Measurements from ENCODE around the gene ARMCX4.

ARMCX4 gene

DNA sequence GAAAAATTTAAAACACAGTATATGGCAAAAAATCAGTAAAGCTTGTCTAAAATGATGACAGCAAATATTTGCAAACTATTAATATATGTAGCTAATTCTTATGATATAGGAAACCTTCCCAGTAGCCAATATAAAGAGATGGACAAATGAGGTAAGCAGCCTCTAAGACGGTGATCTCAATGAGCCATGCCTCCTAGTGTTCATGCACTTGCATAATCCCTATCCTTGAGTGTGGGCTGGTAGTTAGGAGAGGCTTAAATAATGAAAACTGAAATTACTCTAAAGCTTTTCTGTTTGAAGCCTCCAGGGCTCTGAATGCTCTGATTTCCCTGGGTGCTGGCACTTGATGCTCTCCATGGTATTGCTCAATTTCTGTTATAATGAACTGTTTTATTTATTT is 24.6 kb upstream of the ARMCX4 start:
- no peak for DNase-seq (ENCODE audit: low read depth, low spot score)
- H3K4me3 ChIP-seq (ENCODE audit: low read depth, low read length), result no peak overlapping the region
- TF ChIP-seq, protein P1, sequence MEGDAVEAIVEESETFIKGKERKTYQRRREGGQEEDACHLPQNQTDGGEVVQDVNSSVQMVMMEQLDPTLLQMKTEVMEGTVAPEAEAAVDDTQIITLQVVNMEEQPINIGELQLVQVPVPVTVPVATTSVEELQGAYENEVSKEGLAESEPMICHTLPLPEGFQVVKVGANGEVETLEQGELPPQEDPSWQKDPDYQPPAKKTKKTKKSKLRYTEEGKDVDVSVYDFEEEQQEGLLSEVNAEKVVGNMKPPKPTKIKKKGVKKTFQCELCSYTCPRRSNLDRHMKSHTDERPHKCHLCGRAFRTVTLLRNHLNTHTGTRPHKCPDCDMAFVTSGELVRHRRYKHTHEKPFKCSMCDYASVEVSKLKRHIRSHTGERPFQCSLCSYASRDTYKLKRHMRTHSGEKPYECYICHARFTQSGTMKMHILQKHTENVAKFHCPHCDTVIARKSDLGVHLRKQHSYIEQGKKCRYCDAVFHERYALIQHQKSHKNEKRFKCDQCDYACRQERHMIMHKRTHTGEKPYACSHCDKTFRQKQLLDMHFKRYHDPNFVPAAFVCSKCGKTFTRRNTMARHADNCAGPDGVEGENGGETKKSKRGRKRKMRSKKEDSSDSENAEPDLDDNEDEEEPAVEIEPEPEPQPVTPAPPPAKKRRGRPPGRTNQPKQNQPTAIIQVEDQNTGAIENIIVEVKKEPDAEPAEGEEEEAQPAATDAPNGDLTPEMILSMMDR (IDR thresholded peaks at IDR 0.05; ENCODE audit: low read depth, low read length), result no peak
- in situ Hi-C loops (cut with HindIII; ENCODE audit: low sequenced_read_pairs), result no loop called here

DNA sequence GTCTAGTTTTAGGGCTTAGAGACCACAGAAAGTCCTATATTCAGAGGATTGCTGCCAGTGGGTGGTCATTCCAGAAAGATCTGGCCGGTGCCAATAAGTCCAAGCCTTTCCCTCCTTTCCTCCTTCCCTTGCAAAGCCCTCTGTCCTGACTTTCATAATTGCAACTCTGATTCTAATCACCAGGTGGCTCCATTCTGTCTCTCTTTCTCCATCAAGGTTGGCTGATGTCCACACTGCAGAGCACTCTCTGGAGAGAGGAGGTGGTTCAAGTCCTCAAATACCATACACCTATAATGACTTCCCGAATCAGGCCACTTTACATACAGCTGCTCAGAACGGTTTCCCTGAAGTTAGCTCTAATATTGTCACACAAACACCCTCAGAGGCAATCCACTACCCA is 22.4 kb upstream of the ARMCX4 start:
- peak; percentile 22 for DNase-seq (ENCODE audit: low read depth, low spot score)
- in situ Hi-C loops (cut with HindIII; ENCODE audit: low sequenced_read_pairs), result no loop called here
- no peak overlapping the region for H3K4me3 ChIP-seq (ENCODE audit: low read depth, low read length)
- TF ChIP-seq, protein P1 (IDR thresholded peaks at IDR 0.05; ENCODE audit: low read depth, low read length), result peak; percentile 42

DNA sequence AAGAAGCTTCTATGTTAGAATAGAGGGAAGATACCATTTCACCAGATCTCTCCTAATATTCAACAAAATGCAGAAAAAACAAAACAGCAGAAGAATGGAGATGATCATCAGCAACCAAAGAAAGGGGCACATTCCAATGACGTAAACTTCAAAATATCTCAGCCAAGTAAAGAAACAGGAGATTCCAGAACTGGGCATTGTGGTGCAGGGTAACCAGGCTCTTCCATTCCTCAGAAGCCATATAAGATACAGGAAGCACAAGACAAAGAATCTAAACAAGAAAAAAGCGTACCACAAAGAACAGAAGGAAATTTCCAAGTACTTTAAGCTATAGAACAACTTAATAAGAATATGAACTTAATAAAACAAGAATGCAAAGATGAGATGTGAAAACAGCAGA is 6.9 kb upstream of the ARMCX4 start:
- DNase-seq (ENCODE audit: low read depth, low spot score), result no peak
- TF ChIP-seq, protein P1 (IDR thresholded peaks at IDR 0.05; ENCODE audit: low read depth, low read length), result no peak

DNA sequence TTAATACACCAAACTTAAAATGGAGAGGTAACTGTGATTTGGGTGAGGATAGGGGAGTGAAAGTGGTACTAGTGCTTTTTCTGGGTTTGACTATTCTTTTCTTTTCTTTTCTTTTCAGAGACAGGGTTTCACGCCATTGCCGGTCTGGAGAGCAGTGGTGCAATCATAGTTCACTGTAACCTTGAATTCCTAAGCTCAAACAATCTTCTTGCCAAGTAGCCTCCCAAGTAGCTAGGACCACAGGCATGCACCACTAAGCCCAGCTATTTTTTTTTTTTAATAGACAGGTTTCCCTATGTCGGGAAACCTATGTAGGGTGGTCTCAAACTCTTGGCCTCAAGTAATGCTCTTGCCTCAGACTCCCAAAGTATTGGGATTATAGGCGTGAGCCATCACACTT is 3.0 kb upstream of the ARMCX4 start:
- in situ Hi-C loops (cut with HindIII; ENCODE audit: low sequenced_read_pairs), result no loop called here
- peak; percentile 32 for DNase-seq (ENCODE audit: low read depth, low spot score)
- TF ChIP-seq, protein P1 (IDR thresholded peaks at IDR 0.05; ENCODE audit: low read depth, low read length), result no peak
- no peak overlapping the region for H3K4me3 ChIP-seq (ENCODE audit: low read depth, low read length)

More for the DNA sequence above, 6.9 kb upstream of the ARMCX4 start:
- in situ Hi-C loops (cut with HindIII; ENCODE audit: low sequenced_read_pairs), result no loop called here
- H3K4me3 ChIP-seq (ENCODE audit: low read depth, low read length), result no peak overlapping the region

DNA sequence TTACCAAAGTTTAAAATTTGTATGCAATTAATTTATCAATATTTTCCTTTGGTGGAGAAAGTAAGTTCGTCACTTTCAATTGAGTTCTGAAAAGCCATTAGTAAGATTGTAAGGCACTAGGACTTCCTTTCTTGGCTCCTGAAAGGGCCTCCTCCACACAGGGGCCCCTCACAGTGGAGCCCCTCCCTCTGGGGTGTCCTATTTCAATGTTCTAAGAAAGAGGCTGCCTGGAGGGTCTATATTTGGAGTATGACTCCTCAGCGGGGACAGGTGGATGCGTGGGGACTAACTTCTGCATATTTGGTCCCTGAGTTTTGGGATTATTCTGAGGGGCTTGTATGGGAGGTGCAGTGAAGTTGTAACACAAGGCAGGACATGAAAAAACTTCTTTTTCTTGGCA is 1.6 kb upstream of the ARMCX4 start:
- TF ChIP-seq, protein P1 (IDR thresholded peaks at IDR 0.05; ENCODE audit: low read depth, low read length), result no peak
- in situ Hi-C loops (cut with HindIII; ENCODE audit: low sequenced_read_pairs), result no loop called here
- DNase-seq (ENCODE audit: low read depth, low spot score), result no peak
- no peak overlapping the region for H3K4me3 ChIP-seq (ENCODE audit: low read depth, low read length)

DNA sequence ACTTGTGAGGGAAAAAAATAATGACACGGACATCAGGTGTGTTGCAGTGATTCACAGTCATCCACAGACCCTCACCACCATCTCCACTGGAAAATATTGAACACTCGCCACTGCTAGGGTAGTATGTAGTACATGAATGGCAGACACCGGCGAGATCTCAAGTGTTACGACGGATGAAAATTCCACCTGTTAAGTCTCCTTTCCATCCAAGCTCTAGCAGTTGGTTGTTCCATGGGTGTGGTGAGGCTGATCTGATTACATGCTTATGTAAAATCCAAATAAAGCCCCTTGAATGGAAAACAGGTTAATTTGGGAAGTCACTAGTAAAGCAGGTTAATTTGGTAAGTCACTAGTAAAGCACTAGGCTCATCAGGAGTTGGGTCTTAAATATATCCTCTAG is 1.1 kb upstream of the ARMCX4 start:
- TF ChIP-seq, protein P1 (IDR thresholded peaks at IDR 0.05; ENCODE audit: low read depth, low read length), result no peak
- H3K4me3 ChIP-seq (ENCODE audit: low read depth, low read length), result no peak overlapping the region
- in situ Hi-C loops (cut with HindIII; ENCODE audit: low sequenced_read_pairs), result no loop called here
- DNase-seq (ENCODE audit: low read depth, low spot score), result no peak

DNA sequence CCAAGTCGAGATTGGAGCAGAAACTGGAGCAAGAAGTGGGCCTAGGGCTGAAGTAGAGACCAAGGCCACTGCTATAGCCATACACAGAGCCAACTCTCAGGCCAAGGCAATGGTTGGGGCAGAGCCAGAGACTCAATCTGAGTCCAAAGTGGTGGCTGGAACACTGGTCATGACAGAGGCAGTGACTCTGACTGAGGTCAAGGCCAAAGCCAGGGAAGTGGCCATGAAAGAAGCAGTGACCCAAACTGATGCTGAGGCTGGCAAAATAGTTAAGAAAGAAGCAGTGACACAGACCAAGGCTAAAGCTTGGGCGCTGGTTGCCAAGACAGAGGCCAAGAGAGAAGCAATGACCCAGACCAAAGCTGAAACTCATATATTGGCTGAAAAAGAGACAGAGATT is 3.5 kb downstream of the ARMCX4 start:
- DNase-seq (ENCODE audit: low read depth, low spot score), result no peak
- TF ChIP-seq, protein P1 (IDR thresholded peaks at IDR 0.05; ENCODE audit: low read depth, low read length), result no peak
- no peak overlapping the region for H3K4me3 ChIP-seq (ENCODE audit: low read depth, low read length)
- in situ Hi-C loops (cut with HindIII; ENCODE audit: low sequenced_read_pairs), result no loop called here
